GM12801 (cell line): ENCODE measurements around the gene PHLDB3.

Experiments
- CTCF ChIP-seq: IDR thresholded peaks from one replicate; pipeline ENCODE4 v1.5.1; 2011; ENCODE audit warnings: control low read depth; ENCODE audit not compliant: insufficient read length; ENCODE audit errors: extremely low read depth

PHLDB3 gene

GRCh38 chr19:43525836-43526771, 21.6 kb upstream of the PHLDB3 start:
- no peak for TF ChIP-seq CTCF

GRCh38 chr19:43524922-43525835, 20.6 kb upstream of the PHLDB3 start:
- TF ChIP-seq CTCF, result no peak

GRCh38 chr19:43522929-43523328, 18.4 kb upstream of the PHLDB3 start:
- TF ChIP-seq CTCF, result no peak

- TF ChIP-seq CTCF, result no peak
These were observed 15.0 kb upstream of the PHLDB3 start for GRCh38 chr19:43519436-43520088.

- TF ChIP-seq CTCF, result no peak
These were observed 13.5 kb upstream of the PHLDB3 start for GRCh38 chr19:43518051-43518450.

- no peak for TF ChIP-seq CTCF
These were observed 6.8 kb upstream of the PHLDB3 start for GRCh38 chr19:43511324-43511723.

GRCh38 chr19:43510713-43511112, 6.2 kb upstream of the PHLDB3 start:
- TF ChIP-seq CTCF, result no peak
